Vagina (tissue), 2 donors: ENCODE data around the gene PCNP.

Source experiments
- CTCF ChIP-seq, 3 experiments: fragments of 450-650 bp in 2 of 3; fragments of 200-600 bp in 1 of 3; sonication (generic) in 1 of 3; IDR thresholded peaks; one replicate each; pipeline ENCODE4 v1.5.1; 2017 to 2019; ENCODE audit warnings: antibody characterized with exemption in 3 of 3, mild to moderate bottlenecking in 2 of 3, moderate library complexity in 2 of 3
- POLR2AphosphoS5 ChIP-seq, 2 donors: sonication (generic); formaldehyde crosslinking; IDR thresholded peaks; one replicate each; pipeline ENCODE4 v1.9.0; 2017; ENCODE audit warnings: antibody characterized with exemption in 2 of 2, mild to moderate bottlenecking in 2 of 2, low read depth in 1 of 2; ENCODE audit not compliant: insufficient read depth in 1 of 2

- TF ChIP-seq CTCF (IDR thresholded peaks at IDR 0.05), result no peak
- no peak for TF ChIP-seq POLR2AphosphoS5 (IDR thresholded peaks at IDR 0.05; ENCODE audit: insufficient read depth in 1 of 2, low read depth in 1 of 2)
Observed at GRCh38 chr3:101531473-101532086, 42.4 kb upstream of the PCNP start.
